ENCODE measurements around the gene TMEM45B. TPM values are rescaled to one million over a fixed set of nuclear protein-coding genes. Genes with fewer than 3 reads are reported as not detected.

Gene TMEM45B
- total RNA-seq, result 10 to 100 TPM in 5 of 6 donors, 1 to 10 TPM in 1; 9.4 to 38.7 (median 13.9) TPM

DNA sequence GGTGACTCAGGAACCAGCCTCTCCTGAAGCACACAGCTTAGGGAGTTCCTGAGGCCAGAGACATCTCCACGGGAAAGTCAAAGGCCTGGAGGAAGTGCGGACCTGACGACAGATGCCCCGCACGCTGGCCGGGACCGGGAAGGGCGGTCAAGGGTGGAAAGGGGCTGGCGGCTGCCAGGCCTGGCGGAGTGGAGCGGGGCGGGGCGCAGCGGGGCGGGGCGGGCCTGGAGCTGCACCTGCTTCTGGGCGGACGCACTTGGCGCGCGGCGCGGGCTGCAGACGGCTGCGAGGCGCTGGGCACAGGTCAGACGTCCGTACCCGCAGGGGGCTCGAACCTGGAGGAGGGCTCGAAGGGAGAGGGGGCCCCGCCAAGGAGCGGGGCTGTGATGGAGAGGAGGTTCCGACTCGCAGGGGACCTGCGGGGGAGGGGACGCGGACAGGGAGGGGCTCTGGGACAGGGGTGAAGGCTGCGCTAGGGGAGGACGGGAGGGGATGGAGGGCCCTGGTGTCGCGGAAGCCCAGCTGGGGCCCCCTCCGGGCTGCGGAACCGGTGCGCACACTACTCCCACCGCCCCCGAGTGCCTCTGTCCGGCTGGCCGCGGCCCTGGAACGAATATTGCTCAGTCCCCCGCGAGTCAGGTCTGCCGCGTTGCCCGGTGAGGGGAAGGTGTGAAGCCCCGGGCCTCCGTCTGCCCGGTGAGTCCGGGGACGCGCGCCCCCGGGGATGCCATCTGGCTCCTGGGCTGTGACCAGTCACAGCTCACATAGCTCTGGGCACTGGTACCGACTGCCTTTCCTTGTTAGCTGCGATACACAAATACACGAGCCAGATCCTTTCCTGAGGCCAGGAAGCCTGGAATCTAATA lies at the start of gene TMEM45B:
Gene TMEM45B (plus strand): TSS at position 253 of the 866 bp plus-strand sequence. CDS start 36,635 bp downstream, outside the sequence.
- TF ChIP-seq EP300 (IDR thresholded peaks at IDR 0.05), result no peak
- peak in 1 of 4 donors; percentile 59 for TF ChIP-seq POLR2A (IDR thresholded peaks at IDR 0.05)
- TF ChIP-seq, protein P1, sequence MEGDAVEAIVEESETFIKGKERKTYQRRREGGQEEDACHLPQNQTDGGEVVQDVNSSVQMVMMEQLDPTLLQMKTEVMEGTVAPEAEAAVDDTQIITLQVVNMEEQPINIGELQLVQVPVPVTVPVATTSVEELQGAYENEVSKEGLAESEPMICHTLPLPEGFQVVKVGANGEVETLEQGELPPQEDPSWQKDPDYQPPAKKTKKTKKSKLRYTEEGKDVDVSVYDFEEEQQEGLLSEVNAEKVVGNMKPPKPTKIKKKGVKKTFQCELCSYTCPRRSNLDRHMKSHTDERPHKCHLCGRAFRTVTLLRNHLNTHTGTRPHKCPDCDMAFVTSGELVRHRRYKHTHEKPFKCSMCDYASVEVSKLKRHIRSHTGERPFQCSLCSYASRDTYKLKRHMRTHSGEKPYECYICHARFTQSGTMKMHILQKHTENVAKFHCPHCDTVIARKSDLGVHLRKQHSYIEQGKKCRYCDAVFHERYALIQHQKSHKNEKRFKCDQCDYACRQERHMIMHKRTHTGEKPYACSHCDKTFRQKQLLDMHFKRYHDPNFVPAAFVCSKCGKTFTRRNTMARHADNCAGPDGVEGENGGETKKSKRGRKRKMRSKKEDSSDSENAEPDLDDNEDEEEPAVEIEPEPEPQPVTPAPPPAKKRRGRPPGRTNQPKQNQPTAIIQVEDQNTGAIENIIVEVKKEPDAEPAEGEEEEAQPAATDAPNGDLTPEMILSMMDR (IDR thresholded peaks at IDR 0.05), result no peak
- Histone ChIP-seq H3K9me3 (no peaks in the 10 kb centered on the region), H3K36me3 (no peaks in the 10 kb centered on the region), H3K27ac (peak within 1 kb of the TSS in 2 of 4 donors; percentile 54 to 58), H3K4me3 (peak within 1 kb of the TSS; percentile 13 to 57 (median 52)), H3K4me1 (peaks cover 0 to 5% (median 0%) of the 10 kb centered on the region in 4 donors), H3K27me3 (peaks cover 0 to 8% (median 0%) of the 10 kb centered on the region in 4 donors)
- ATAC-seq (ENCODE audit: low FRiP score in 2 of 2), result peak; percentile 74 to 92
- 2 to 8% methylated on average over 3 to 33 of the region's 68 CpGs for WGBS, 2 donors
- peak; percentile 69 to 93 for DNase-seq

DNA sequence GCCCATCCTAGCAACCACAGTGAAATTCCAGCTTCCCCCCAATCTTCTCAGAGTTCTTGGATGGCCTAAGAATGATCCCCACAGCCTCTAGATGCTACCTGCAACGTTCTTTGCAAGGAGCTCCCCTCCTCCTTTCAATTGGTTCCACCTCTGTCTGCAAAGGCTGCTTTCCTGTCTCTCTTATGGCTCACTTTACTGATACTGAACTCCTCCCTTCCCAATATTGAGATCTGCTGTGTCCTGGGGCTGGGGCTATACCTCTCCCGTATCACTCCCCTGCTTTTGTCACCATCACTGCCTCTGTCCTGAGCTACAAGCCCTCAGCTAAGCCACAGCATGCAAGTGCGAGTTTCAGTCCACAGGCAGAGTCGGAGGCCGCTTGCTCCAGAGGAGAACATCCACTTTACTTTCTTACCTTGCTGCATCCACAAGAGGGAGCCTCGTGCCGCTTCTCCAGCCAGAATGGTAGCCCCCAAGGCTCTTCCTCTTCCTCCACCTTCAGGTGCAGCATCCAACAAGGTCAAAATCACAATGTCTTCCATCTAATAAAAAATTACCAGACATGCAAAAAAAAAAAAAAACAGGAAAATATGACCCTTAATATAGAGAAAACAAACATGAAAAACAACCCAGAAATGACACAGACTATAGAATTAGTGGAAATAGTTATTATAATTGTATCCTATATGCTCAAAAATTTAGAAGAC lies 48.6 kb upstream of the TMEM45B start:
- WGBS, 2 donors, result 24 to 28% methylated on average over 7 of the region's 7 CpGs
- H3K9me3 ChIP-seq, result no peaks in the 10 kb centered on the region
- TF ChIP-seq, protein P1 (IDR thresholded peaks at IDR 0.05), result peak in 2 of 6 experiments; percentile 13 to 28
- no peak for TF ChIP-seq POLR2AphosphoS5 (IDR thresholded peaks at IDR 0.05)
- TF ChIP-seq EP300 (IDR thresholded peaks at IDR 0.05), result no peak
- H3K27me3 ChIP-seq, result no peaks in the 10 kb centered on the region
- DNase-seq, result peak in 1 of 2 donors; percentile 28
- no peaks in the 10 kb centered on the region for H3K36me3 ChIP-seq
- peak in 1 of 2 donors; percentile 42 for ATAC-seq (ENCODE audit: low FRiP score in 2 of 2)
- no peaks in the 10 kb centered on the region for H3K4me1 ChIP-seq
- no peak overlapping the region for H3K27ac ChIP-seq
- H3K4me3 ChIP-seq, result no peak overlapping the region

DNA sequence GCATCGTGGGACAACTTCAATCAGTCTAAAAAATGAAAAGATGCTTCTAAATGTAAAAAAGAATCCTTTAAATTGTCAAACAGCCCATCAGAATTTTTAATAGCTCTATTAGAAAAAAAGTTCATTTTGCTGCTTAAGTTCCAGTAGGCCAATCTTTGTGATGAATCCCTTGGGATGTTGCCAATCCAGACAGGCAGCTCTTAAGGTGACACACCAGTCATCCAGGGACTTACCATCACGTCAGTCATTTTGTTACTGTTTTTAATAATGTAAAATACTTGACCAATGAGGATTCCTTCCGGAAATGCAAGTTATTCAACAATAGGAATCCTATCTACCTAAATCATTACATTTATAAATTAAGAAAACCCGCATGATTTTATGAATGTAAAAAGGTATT lies 47.8 kb upstream of the TMEM45B start:
- H3K4me3 ChIP-seq, result no peak overlapping the region
- H3K4me1 ChIP-seq, result no peaks in the 10 kb centered on the region
- H3K9me3 ChIP-seq, result no peaks in the 10 kb centered on the region
- no peak overlapping the region for H3K27ac ChIP-seq
- no peaks in the 10 kb centered on the region for H3K27me3 ChIP-seq
- no peak for DNase-seq
- ATAC-seq (ENCODE audit: low FRiP score in 2 of 2), result no peak
- H3K36me3 ChIP-seq, result no peaks in the 10 kb centered on the region
- 71 to 78% methylated on average over 4 of the region's 4 CpGs for WGBS, 2 donors
- TF ChIP-seq EP300 (IDR thresholded peaks at IDR 0.05) (no peak), POLR2A (IDR thresholded peaks at IDR 0.05) (no peak), POLR2AphosphoS5 (IDR thresholded peaks at IDR 0.05) (no peak)
- TF ChIP-seq, protein P1 (IDR thresholded peaks at IDR 0.05), result no peak

DNA sequence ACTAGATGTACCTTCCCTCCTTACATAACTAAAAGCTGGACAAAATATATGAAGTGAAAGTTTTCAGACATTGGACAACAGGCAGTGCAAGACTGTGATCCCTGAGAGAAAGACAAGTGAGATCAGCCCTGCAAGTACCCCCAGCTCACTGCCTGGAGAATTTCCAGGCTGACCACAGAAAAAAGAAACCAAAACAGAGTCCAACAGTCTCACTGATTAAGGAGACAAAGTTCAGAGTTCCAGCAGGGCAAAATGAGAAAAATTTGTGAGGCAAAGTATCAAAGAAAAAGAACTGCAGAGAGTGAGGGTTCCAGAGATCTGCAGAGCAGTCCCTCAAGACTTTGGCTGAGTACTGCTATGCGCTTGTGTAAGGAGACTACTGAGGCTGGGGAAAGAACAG lies 47.3 kb upstream of the TMEM45B start:
- no peak overlapping the region for H3K4me3 ChIP-seq
- WGBS, 2 donors, result 86 to 88% methylated on average over 1 of the region's 1 CpG
- no peak overlapping the region for H3K27ac ChIP-seq
- H3K4me1 ChIP-seq, result no peaks in the 10 kb centered on the region
- ATAC-seq (ENCODE audit: low FRiP score in 2 of 2) (no peak), DNase-seq (no peak)
- TF ChIP-seq, protein P1 (IDR thresholded peaks at IDR 0.05), result no peak
- TF ChIP-seq EP300 (IDR thresholded peaks at IDR 0.05), result no peak
- no peaks in the 10 kb centered on the region for H3K9me3 ChIP-seq
- no peaks in the 10 kb centered on the region for H3K36me3 ChIP-seq
- no peaks in the 10 kb centered on the region for H3K27me3 ChIP-seq

Measured in upper lobe of left lung (tissue), 6 donors.